GM12872 (cell line): ENCODE results near the gene NCBP2.

Source experiments
- CTCF ChIP-seq: IDR thresholded peaks from 3 replicates; pipeline ENCODE4 v1.5.1; 2011; ENCODE audit warnings: low read depth, mild to moderate bottlenecking, low read length, moderate library complexity; ENCODE audit not compliant: insufficient read depth

The NCBP2 gene

GRCh38 chr3:196889844-196890708, 52.3 kb downstream of the NCBP2 start:
- TF ChIP-seq CTCF = no peak

- TF ChIP-seq CTCF = no peak
Measured at GRCh38 chr3:196886144-196886543, 56.2 kb downstream of the NCBP2 start.
